HCT116 (cell line): ENCODE data around the gene TTYH3. TPM values are rescaled to one million over a fixed set of nuclear protein-coding genes. Genes with fewer than 3 reads are reported as not detected.

Experiments
- ATAC-seq: fragments of 200-7000 bp; cut with Tn5 transposase; 2 replicates; pipeline ENCODE4 v1.9.1; 2020; ENCODE audit warnings: mild to moderate bottlenecking, moderate library complexity
- BruUV-seq: library from RNA; stranded (reverse); fragments of 400-500 nt; replicated peaks from 2 replicates; lab custom pipeline; 2021; lab: Mats Ljungman, UMichigan
- CTCF ChIA-PET: fragments of 300-600 bp; sonication (Branson Sonifier 250); formaldehyde crosslinking; loops from one replicate; lab custom pipeline; 2021; ENCODE audit warnings: antibody characterized with exemption; lab: Charles Lee
- POLR2A ChIA-PET: fragments of 300-600, 350-600 bp; sonication (Branson Sonifier 250); formaldehyde crosslinking; loops from one replicate; lab custom pipeline; 2021; ENCODE audit warnings: antibody characterized with exemption; lab: Charles Lee
- RAD21 ChIA-PET, 2 experiments: fragments of 300-600 bp; sonication (Branson Sonifier 250); formaldehyde crosslinking; loops; one replicate each; lab custom pipeline; 2023; ENCODE audit warnings: low total read pairs in 2 of 2; ENCODE audit not compliant: uncharacterized antibody in 2 of 2, unreplicated experiment in 2 of 2, low non-redundant PET in 1 of 2; lab: Charles Lee
- DNase-seq: peaks from one replicate; pipeline ENCODE4 v3.0.0-alpha.2; 2010; ENCODE audit warnings: low read depth, low spot score
- H2AFZ ChIP-seq: fragments of 200-600 bp; shearing (Covaris generic), sonication (generic); 2 replicates; pipeline ENCODE4 v1.6.1; 2017; ENCODE audit warnings: low read depth, mixed run types, mixed read lengths, antibody characterized with exemption, low read length; ENCODE audit not compliant: poor library complexity, severe bottlenecking
- H3K27ac ChIP-seq: 2 replicates; pipeline ENCODE4 v1.5.1; 2012; ENCODE audit warnings: low read depth, low read length
- H3K27me3 ChIP-seq: fragments of 200-600 bp; sonication (generic); 2 replicates; pipeline ENCODE4 v1.6.1; 2016; ENCODE audit warnings: mixed run types, low read length, mixed read lengths; ENCODE audit not compliant: insufficient read depth
- H3K36me3 ChIP-seq, 2 experiments: fragments of 200-500 bp in 1 of 2; fragments of 200-600 bp in 1 of 2; sonication (Bioruptor generic) in 1 of 2; sonication (generic) in 1 of 2; 2 replicates each; pipeline versions ENCODE4 v1.5.1 to v1.6.1; 2014 to 2016; ENCODE audit warnings: low read length in 2 of 2, inconsistent platforms in 1 of 2, mixed read lengths in 1 of 2, mixed run types in 1 of 2; ENCODE audit not compliant: insufficient read depth in 2 of 2, control insufficient read depth in 1 of 2
- H3K4me1 ChIP-seq, 2 experiments: fragments of 200-600 bp in 1 of 2; sonication (generic) in 1 of 2; 2 replicates each; pipeline versions ENCODE4 v1.5.1 to v1.6.1; 2012 to 2017; ENCODE audit warnings: low read length in 2 of 2, inconsistent platforms in 1 of 2, mild to moderate bottlenecking in 1 of 2, mixed read lengths in 1 of 2, mixed run types in 1 of 2, moderate library complexity in 1 of 2; ENCODE audit not compliant: insufficient read depth in 2 of 2, control insufficient read depth in 1 of 2
- H3K4me2 ChIP-seq: fragments of 200-600 bp; sonication (generic); 2 replicates; pipeline ENCODE4 v1.6.1; 2017; ENCODE audit warnings: mixed run types, low read length, mixed read lengths
- H3K4me3 ChIP-seq, 2 experiments: fragments of 200-600 bp in 1 of 2; sonication (generic) in 1 of 2; replicated peaks in 1 of 2; 2 replicates each; pipeline ENCODE4 v1.5.1; 2011 to 2016; ENCODE audit warnings: low read length in 2 of 2, control low read depth in 1 of 2, low read depth in 1 of 2, mild to moderate bottlenecking in 1 of 2, mixed read lengths in 1 of 2, mixed run types in 1 of 2
- H3K79me2 ChIP-seq: fragments of 200-600 bp; sonication (generic); 2 replicates; pipeline ENCODE4 v1.6.1; 2017; ENCODE audit warnings: mild to moderate bottlenecking, mixed run types, low read length, moderate library complexity, mixed read lengths; ENCODE audit not compliant: insufficient read depth
- H3K9ac ChIP-seq: fragments of 200-600 bp; sonication (generic); 2 replicates; pipeline ENCODE4 v1.6.1; 2016; ENCODE audit warnings: low read length, mixed read lengths
- H3K9me2 ChIP-seq: fragments of 200-600 bp; sonication (generic), shearing (Covaris generic); 2 replicates; pipeline ENCODE4 v1.6.1; 2017; ENCODE audit warnings: mixed run types, mild to moderate bottlenecking, moderate library complexity; ENCODE audit not compliant: insufficient read depth
- H3K9me3 ChIP-seq, 2 experiments: fragments of 200-500 bp in 1 of 2; fragments of 200-600 bp in 1 of 2; sonication (Bioruptor generic) in 1 of 2; sonication (generic) in 1 of 2; 2 replicates each; pipeline ENCODE4 v1.6.1; 2014 to 2017; ENCODE audit warnings: low read length in 2 of 2, mixed read lengths in 2 of 2, inconsistent platforms in 1 of 2, low read depth in 1 of 2, mild to moderate bottlenecking in 1 of 2, mixed run types in 1 of 2, moderate library complexity in 1 of 2; ENCODE audit not compliant: control insufficient read depth in 1 of 2, insufficient read depth in 1 of 2
- H4K20me1 ChIP-seq: fragments of 200-600 bp; sonication (generic), shearing (Covaris generic); 2 replicates; pipeline ENCODE4 v1.6.1; 2017; ENCODE audit warnings: mixed run types, mild to moderate bottlenecking, moderate library complexity; ENCODE audit not compliant: insufficient read depth
- CTCF ChIP-seq, 3 experiments: fragments of 200-600 bp in 1 of 3; sonication (generic) in 1 of 3; IDR thresholded peaks in 2 of 3; conservative IDR thresholded peaks in 1 of 3; 2 replicates each; pipeline ENCODE4 v1.5.1; 2012 to 2017; ENCODE audit warnings: low read depth in 2 of 3, low read length in 2 of 3, antibody characterized with exemption in 1 of 3, borderline replicate concordance in 1 of 3, control low read depth in 1 of 3, mild to moderate bottlenecking in 1 of 3, mixed read lengths in 1 of 3, mixed run types in 1 of 3, moderate library complexity in 1 of 3; ENCODE audit not compliant: insufficient read depth in 1 of 3
- MAX ChIP-seq: IDR thresholded peaks from 2 replicates; pipeline ENCODE4 v1.6.1; 2012
- SIN3A ChIP-seq: IDR thresholded peaks from 2 replicates; pipeline ENCODE4 v1.6.1; 2012; ENCODE audit warnings: low read depth
- TCF7L2 ChIP-seq: IDR thresholded peaks from 2 replicates; pipeline ENCODE4 v1.7.0; 2011; ENCODE audit warnings: borderline replicate concordance, inconsistent platforms; ENCODE audit not compliant: insufficient read depth, insufficient read length; ENCODE audit errors: extremely low read depth
- ZNF274 ChIP-seq: fragments of 200-500 bp; sonication (Bioruptor generic); IDR thresholded peaks from 2 replicates; pipeline ENCODE4 v1.6.1; 2014; ENCODE audit warnings: mild to moderate bottlenecking, low read depth, low read length, inconsistent platforms
- intact Hi-C: fragments of 100-400 bp; cut with micrococcal nuclease; formaldehyde crosslinking; loops from 2 replicates; pipeline ENCODE4 v1.10.0; 2022
- total RNA-seq: library from RNA; stranded (reverse); gene quantifications from one replicate; pipeline ENCODE4 v1.2.1, GENCODE V29; 2021; ENCODE audit not compliant: unreplicated experiment

Gene TTYH3
- total RNA-seq, 1 experiment from 2014 or later = 40.3 TPM

DNA sequence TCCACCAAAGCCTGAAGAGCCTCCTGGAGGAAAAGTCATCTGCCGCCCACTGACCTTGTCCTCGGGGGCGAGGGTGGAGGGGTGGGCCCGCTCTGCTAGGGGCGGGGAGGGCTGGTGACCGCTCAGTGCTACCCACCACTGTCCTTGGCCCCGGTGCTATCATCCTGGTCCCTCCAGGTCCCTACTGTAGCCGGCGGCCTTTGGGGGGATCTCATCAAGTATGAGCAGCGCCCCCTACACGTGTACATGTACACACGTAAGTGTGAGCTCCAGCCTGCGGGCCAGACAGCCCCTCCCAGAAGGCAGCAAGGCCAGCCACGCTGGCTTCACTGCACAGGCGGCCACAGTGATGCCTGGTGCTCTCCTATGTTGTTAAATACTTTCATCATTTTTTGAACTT lies 19.6 kb downstream of the TTYH3 start:
- Histone ChIP-seq H3K36me3 (no peaks in the 10 kb centered on the region; a peak in 1 of 4 replicates), H3K9me2 (no peaks in the 10 kb centered on the region), H3K27me3 (no peaks in the 10 kb centered on the region), H3K4me1 (peaks cover 4 to 11% of the 10 kb centered on the region in 2 experiments), H3K27ac (no peak overlapping the region), H3K9me3 (no peaks in the 10 kb centered on the region), H3K9ac (no peak overlapping the region), H3K4me3 (no peak overlapping the region), H3K79me2 (no peaks in the 10 kb centered on the region), H3K4me2 (no peak overlapping the region), H4K20me1 (no peaks in the 10 kb centered on the region), H2AFZ (no peak overlapping the region)
- ChIA-PET CTCF (no interaction called here), POLR2A (no interaction called here), RAD21 (no interaction called here)
- no TSS peak for BruUV-seq
- intact Hi-C loops = no loop called here
- TF ChIP-seq TCF7L2 (no peak), CTCF (IDR thresholded peaks at IDR 0.05 in 2 of 3, conservative IDR thresholded peaks at IDR 0.05 in 1 of 3; ENCODE audit: borderline replicate concordance in 1 of 3, insufficient read depth in 1 of 3, low read depth in 2 of 3, low read length in 2 of 3) (peak in 2 of 3 experiments; percentile 23; a peak in 2 of 6 replicates)
- ATAC-seq = peak; percentile 32; the same call in 1 of the 2 replicates
- no peak for DNase-seq

GRCh38 chr7:2651847-2652735 lies 20.3 kb downstream of the TTYH3 start:
- no peak for TF ChIP-seq SIN3A
- no peak for TF ChIP-seq TCF7L2
- no peak for TF ChIP-seq MAX
- no peak for TF ChIP-seq ZNF274
- ATAC-seq = no peak
- CTCF ChIA-PET = no interaction called here
- Histone ChIP-seq H3K4me1 (peaks cover 0 to 4% of the 10 kb centered on the region in 2 experiments; a peak in 1 of 4 replicates), H3K9ac (no peak overlapping the region), H3K79me2 (no peaks in the 10 kb centered on the region), H3K4me2 (no peak overlapping the region), H3K36me3 (no peaks in the 10 kb centered on the region; a peak in 2 of 4 replicates), H3K27ac (no peak overlapping the region), H3K9me2 (no peaks in the 10 kb centered on the region), H3K9me3 (no peaks in the 10 kb centered on the region), H2AFZ (no peak overlapping the region), H3K4me3 (no peak overlapping the region), H4K20me1 (no peaks in the 10 kb centered on the region), H3K27me3 (no peaks in the 10 kb centered on the region)
- RAD21 ChIA-PET = no interaction called here
- no peak for DNase-seq
- intact Hi-C loops = no loop called here
- BruUV-seq = no TSS peak
- POLR2A ChIA-PET = no interaction called here
